ENCODE measurements around the gene CHIC2. TPM values are rescaled to one million over a fixed set of nuclear protein-coding genes. Genes with fewer than 3 reads are reported as not detected.

Gene CHIC2
- polyA plus RNA-seq, 3 donors = 23.1 to 83.3 (median 73.4) TPM

- Mint-ChIP-seq H3K4me1 (peaks cover 6% of the 10 kb centered on the region), H3K27ac (no peak overlapping the region), H3K36me3 (peaks cover 56 to 77% of the 10 kb centered on the region in 2 donors), H3K27me3 (ENCODE audit: low read depth in 3 of 3) (no peaks in the 10 kb centered on the region), H3K9me3 (no peaks in the 10 kb centered on the region), H3K4me3 (no peak overlapping the region)
- peaks cover 0 to under 1% of the 10 kb centered on the region in 2 donors for H3K4me1 ChIP-seq (ENCODE audit: control insufficient read depth in 1 of 2, insufficient read depth in 2 of 2, low read length in 2 of 2)
- H3K79me2 ChIP-seq (ENCODE audit: insufficient read depth, low read length) = peaks cover 58% of the 10 kb centered on the region
- H3K27ac ChIP-seq (ENCODE audit: low read depth in 1 of 2, low read length in 2 of 2) = no peak overlapping the region
- intact Hi-C loops (cut with micrococcal nuclease) = no loop called here
- peaks cover 9 to 75% of the 10 kb centered on the region in 2 donors for H3K36me3 ChIP-seq (replicated peaks in 1 of 2; ENCODE audit: control insufficient read depth in 1 of 2, insufficient read depth in 2 of 2, low read length in 2 of 2)
- no CpG with 5 or more reads among the region's 3 CpGs for WGBS (ENCODE audit: insufficient coverage)
- H3K27me3 ChIP-seq (ENCODE audit: control insufficient read depth in 2 of 2, insufficient read depth in 2 of 2, low read length in 2 of 2) = no peaks in the 10 kb centered on the region
- H3K4me2 ChIP-seq (replicated peaks; ENCODE audit: extremely low read depth, low read length, poor library complexity, severe bottlenecking) = no peak overlapping the region
- no peak for DNase-seq
- H2AFZ ChIP-seq (ENCODE audit: insufficient read depth, low read depth, low read length, poor library complexity, severe bottlenecking) = no peak overlapping the region
- H3K4me3 ChIP-seq (replicated peaks in 1 of 3; ENCODE audit: low read depth in 2 of 3, low read length in 3 of 3) = no peak overlapping the region
- no peaks in the 10 kb centered on the region for H3K9me3 ChIP-seq (replicated peaks in 1 of 2; ENCODE audit: control insufficient read depth in 1 of 2, insufficient read depth in 1 of 2, low read length in 2 of 2)
- H3K9ac ChIP-seq (ENCODE audit: insufficient read depth, low read length, poor library complexity, severe bottlenecking) = no peak overlapping the region
- TF ChIP-seq CTCF (IDR thresholded peaks at IDR 0.05) = no peak
- peaks cover 92% of the 10 kb centered on the region for H4K20me1 ChIP-seq (ENCODE audit: insufficient read depth, low read length)
These were observed 26.3 kb downstream of the CHIC2 start for GRCh38 chr4:54038056-54038455.

GRCh38 chr4:54036184-54036583 lies 28.2 kb downstream of the CHIC2 start:
- no peak for TF ChIP-seq CTCF (IDR thresholded peaks at IDR 0.05)

More at GRCh38 chr4:54036184-54036583, 28.2 kb downstream of the CHIC2 start:
- intact Hi-C loops (cut with micrococcal nuclease) = no loop called here
- Mint-ChIP-seq H3K27ac (no peak overlapping the region), H3K4me3 (no peak overlapping the region), H3K9me3 (no peaks in the 10 kb centered on the region), H3K27me3 (ENCODE audit: low read depth in 3 of 3) (no peaks in the 10 kb centered on the region), H3K36me3 (peaks cover 47 to 65% of the 10 kb centered on the region in 2 donors), H3K4me1 (peaks cover 13% of the 10 kb centered on the region)
- Histone ChIP-seq H3K4me2 (replicated peaks; ENCODE audit: extremely low read depth, low read length, poor library complexity, severe bottlenecking) (no peak overlapping the region), H3K79me2 (ENCODE audit: insufficient read depth, low read length) (peaks cover 45% of the 10 kb centered on the region), H3K36me3 (replicated peaks in 1 of 2; ENCODE audit: control insufficient read depth in 1 of 2, insufficient read depth in 2 of 2, low read length in 2 of 2) (peaks cover 5 to 61% of the 10 kb centered on the region in 2 donors), H3K9ac (ENCODE audit: insufficient read depth, low read length, poor library complexity, severe bottlenecking) (no peak overlapping the region), H3K27me3 (ENCODE audit: control insufficient read depth in 2 of 2, insufficient read depth in 2 of 2, low read length in 2 of 2) (no peaks in the 10 kb centered on the region), H4K20me1 (ENCODE audit: insufficient read depth, low read length) (peaks cover 92% of the 10 kb centered on the region), H3K27ac (ENCODE audit: low read depth in 1 of 2, low read length in 2 of 2) (no peak overlapping the region), H3K4me1 (ENCODE audit: control insufficient read depth in 1 of 2, insufficient read depth in 2 of 2, low read length in 2 of 2) (peaks cover 11% of the 10 kb centered on the region in 2 donors), H2AFZ (ENCODE audit: insufficient read depth, low read depth, low read length, poor library complexity, severe bottlenecking) (no peak overlapping the region), H3K4me3 (replicated peaks in 1 of 3; ENCODE audit: low read depth in 2 of 3, low read length in 3 of 3) (no peak overlapping the region), H3K9me3 (replicated peaks in 1 of 2; ENCODE audit: control insufficient read depth in 1 of 2, insufficient read depth in 1 of 2, low read length in 2 of 2) (no peaks in the 10 kb centered on the region)
- no CpG with 5 or more reads among the region's 4 CpGs for WGBS (ENCODE audit: insufficient coverage)
- DNase-seq = no peak

Measured in CD14-positive monocyte (primary cell).